ENCODE results near the gene PTPN6. TPM values are rescaled to one million over a fixed set of nuclear protein-coding genes. Genes with fewer than 3 reads are reported as not detected.
A peak's percentile ranks its signal among the peaks of the same experiment; 100 is the strongest.

Gene PTPN6
- total and polyA plus RNA-seq, 2 of the 13 experiments (the other 11 are each of a cell fraction or from before 2014, with no cell fraction given) = 10.5 to 10.6 TPM

DNA sequence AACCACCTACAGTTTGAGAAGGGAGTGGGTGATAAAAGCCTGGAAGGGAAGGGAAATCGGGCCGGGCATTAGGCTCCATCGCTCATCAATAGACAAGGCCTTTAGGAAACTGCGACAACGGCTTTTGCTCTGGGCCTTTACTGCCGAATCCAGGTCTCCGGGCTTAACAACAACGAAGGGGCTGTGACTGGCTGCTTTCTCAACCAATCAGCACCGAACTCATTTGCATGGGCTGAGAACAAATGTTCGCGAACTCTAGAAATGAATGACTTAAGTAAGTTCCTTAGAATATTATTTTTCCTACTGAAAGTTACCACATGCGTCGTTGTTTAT, 7.8 kb upstream of the PTPN6 start (continued):
- TF ChIP-seq, protein P1, sequence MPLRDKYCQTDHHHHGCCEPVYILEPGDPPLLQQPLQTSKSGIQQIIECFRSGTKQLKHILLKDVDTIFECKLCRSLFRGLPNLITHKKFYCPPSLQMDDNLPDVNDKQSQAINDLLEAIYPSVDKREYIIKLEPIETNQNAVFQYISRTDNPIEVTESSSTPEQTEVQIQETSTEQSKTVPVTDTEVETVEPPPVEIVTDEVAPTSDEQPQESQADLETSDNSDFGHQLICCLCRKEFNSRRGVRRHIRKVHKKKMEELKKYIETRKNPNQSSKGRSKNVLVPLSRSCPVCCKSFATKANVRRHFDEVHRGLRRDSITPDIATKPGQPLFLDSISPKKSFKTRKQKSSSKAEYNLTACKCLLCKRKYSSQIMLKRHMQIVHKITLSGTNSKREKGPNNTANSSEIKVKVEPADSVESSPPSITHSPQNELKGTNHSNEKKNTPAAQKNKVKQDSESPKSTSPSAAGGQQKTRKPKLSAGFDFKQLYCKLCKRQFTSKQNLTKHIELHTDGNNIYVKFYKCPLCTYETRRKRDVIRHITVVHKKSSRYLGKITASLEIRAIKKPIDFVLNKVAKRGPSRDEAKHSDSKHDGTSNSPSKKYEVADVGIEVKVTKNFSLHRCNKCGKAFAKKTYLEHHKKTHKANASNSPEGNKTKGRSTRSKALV (CRISPR knock-in tag; IDR thresholded peaks at IDR 0.05) = no peak
- TF ChIP-seq RXRA (CRISPR knock-in tag; IDR thresholded peaks at IDR 0.05) = no peak
- no peak for TF ChIP-seq KLF13 (CRISPR knock-in tag; IDR thresholded peaks at IDR 0.05)
- TF ChIP-seq, protein P2, sequence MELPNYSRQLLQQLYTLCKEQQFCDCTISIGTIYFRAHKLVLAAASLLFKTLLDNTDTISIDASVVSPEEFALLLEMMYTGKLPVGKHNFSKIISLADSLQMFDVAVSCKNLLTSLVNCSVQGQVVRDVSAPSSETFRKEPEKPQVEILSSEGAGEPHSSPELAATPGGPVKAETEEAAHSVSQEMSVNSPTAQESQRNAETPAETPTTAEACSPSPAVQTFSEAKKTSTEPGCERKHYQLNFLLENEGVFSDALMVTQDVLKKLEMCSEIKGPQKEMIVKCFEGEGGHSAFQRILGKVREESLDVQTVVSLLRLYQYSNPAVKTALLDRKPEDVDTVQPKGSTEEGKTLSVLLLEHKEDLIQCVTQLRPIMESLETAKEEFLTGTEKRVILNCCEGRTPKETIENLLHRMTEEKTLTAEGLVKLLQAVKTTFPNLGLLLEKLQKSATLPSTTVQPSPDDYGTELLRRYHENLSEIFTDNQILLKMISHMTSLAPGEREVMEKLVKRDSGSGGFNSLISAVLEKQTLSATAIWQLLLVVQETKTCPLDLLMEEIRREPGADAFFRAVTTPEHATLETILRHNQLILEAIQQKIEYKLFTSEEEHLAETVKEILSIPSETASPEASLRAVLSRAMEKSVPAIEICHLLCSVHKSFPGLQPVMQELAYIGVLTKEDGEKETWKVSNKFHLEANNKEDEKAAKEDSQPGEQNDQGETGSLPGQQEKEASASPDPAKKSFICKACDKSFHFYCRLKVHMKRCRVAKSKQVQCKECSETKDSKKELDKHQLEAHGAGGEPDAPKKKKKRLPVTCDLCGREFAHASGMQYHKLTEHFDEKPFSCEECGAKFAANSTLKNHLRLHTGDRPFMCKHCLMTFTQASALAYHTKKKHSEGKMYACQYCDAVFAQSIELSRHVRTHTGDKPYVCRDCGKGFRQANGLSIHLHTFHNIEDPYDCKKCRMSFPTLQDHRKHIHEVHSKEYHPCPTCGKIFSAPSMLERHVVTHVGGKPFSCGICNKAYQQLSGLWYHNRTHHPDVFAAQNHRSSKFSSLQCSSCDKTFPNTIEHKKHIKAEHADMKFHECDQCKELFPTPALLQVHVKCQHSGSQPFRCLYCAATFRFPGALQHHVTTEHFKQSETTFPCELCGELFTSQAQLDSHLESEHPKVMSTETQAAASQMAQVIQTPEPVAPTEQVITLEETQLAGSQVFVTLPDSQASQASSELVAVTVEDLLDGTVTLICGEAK (IDR thresholded peaks at IDR 0.05) = no peak
- TF ChIP-seq, protein P2 (CRISPR knock-in tag; IDR thresholded peaks at IDR 0.05) = no peak
- no peak for TF ChIP-seq ZSCAN9 (CRISPR knock-in tag; IDR thresholded peaks at IDR 0.05; ENCODE audit: borderline replicate concordance)
- TF ChIP-seq, protein P3, sequence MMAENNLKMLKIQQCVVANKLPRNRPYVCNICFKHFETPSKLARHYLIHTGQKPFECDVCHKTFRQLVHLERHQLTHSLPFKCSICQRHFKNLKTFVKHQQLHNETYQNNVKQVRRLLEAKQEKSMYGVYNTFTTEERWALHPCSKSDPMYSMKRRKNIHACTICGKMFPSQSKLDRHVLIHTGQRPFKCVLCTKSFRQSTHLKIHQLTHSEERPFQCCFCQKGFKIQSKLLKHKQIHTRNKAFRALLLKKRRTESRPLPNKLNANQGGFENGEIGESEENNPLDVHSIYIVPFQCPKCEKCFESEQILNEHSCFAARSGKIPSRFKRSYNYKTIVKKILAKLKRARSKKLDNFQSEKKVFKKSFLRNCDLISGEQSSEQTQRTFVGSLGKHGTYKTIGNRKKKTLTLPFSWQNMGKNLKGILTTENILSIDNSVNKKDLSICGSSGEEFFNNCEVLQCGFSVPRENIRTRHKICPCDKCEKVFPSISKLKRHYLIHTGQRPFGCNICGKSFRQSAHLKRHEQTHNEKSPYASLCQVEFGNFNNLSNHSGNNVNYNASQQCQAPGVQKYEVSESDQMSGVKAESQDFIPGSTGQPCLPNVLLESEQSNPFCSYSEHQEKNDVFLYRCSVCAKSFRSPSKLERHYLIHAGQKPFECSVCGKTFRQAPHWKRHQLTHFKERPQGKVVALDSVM (CRISPR knock-in tag; IDR thresholded peaks at IDR 0.05) = no peak
- TF ChIP-seq ZNF333 (CRISPR knock-in tag; IDR thresholded peaks at IDR 0.05; ENCODE audit: borderline replicate concordance) = no peak
- TF ChIP-seq ZSCAN21 (CRISPR knock-in tag; IDR thresholded peaks at IDR 0.05; ENCODE audit: borderline replicate concordance) = no peak
- TF ChIP-seq, protein P4, sequence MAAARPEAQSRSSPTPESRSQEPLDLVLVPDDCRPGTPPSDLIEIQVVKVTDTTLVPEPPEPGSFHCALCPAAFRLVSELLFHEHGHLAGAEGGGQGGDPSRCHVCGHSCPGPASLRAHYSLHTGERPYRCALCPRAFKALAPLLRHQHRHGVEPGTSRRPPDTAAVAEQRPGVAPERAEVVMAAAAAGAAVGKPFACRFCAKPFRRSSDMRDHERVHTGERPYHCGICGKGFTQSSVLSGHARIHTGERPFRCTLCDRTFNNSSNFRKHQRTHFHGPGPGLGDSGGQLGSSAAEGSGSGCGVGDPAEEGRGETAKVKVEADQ (CRISPR knock-in tag; IDR thresholded peaks at IDR 0.05; ENCODE audit: borderline replicate concordance) = no peak
- TF ChIP-seq KDM2A (CRISPR knock-in tag; IDR thresholded peaks at IDR 0.05; ENCODE audit: borderline replicate concordance, low read depth) = peak; percentile 10; the same call in 1 of the 2 replicates
